Erythroblast (primary cell): ENCODE results near the gene CDK5RAP2.
A peak's percentile ranks its signal among the peaks of the same experiment; 100 is the strongest.
"Not testable (repeated sequence)": the region's sequence is repeated elsewhere in the genome, so short reads cannot be mapped to it uniquely, and the experiment has no call there.

Experiments used
- DNase-seq, 2 experiments: peaks; one replicate each; lab custom pipeline; 2025; lab: John Stamatoyannopoulos, UW
- GATA1 ChIP-seq: IDR thresholded peaks from 2 replicates; pipeline ENCODE4 v1.6.1; 2011; ENCODE audit warnings: low read depth, mild to moderate bottlenecking, control low read depth, low read length, moderate library complexity
- POLR2A ChIP-seq: IDR thresholded peaks from 2 replicates; pipeline ENCODE4 v1.6.1; 2011; ENCODE audit warnings: mild to moderate bottlenecking, low read length

The CDK5RAP2 gene

GRCh38 chr9:120545701-120546550 is 34.0 kb downstream of the CDK5RAP2 start:
- TF ChIP-seq POLR2A = no peak
- TF ChIP-seq GATA1 = no peak
- no peak for DNase-seq

- TF ChIP-seq GATA1 (no peak), POLR2A (no peak)
- DNase-seq = no peak
Measured at GRCh38 chr9:120544441-120544840, 35.5 kb downstream of the CDK5RAP2 start.

GRCh38 chr9:120542701-120543490 is 37.1 kb downstream of the CDK5RAP2 start:
- no peak for TF ChIP-seq POLR2A
- TF ChIP-seq GATA1 = no peak

GRCh38 chr9:120541921-120542320 is 38.0 kb downstream of the CDK5RAP2 start:
- no peak for DNase-seq
- TF ChIP-seq GATA1 (no peak), POLR2A (no peak)

More at GRCh38 chr9:120542701-120543490, 37.1 kb downstream of the CDK5RAP2 start:
- no peak for DNase-seq

GRCh38 chr9:120539951-120540350 is 40.0 kb downstream of the CDK5RAP2 start:
- DNase-seq = no peak
- TF ChIP-seq GATA1 (no peak), POLR2A (no peak)

- TF ChIP-seq GATA1 (no peak), POLR2A (no peak)
- no peak for DNase-seq
Measured at GRCh38 chr9:120538339-120538738, 41.6 kb downstream of the CDK5RAP2 start.

- peak in 1 of 2 experiments; percentile 34 for DNase-seq
- TF ChIP-seq POLR2A (no peak), GATA1 (no peak)
Measured at GRCh38 chr9:120536949-120537640, 42.9 kb downstream of the CDK5RAP2 start.

GRCh38 chr9:120536094-120536493 is 43.9 kb downstream of the CDK5RAP2 start:
- TF ChIP-seq GATA1 (no peak), POLR2A (no peak)
- DNase-seq = no peak

- DNase-seq = no peak
- TF ChIP-seq GATA1 (no peak), POLR2A (no peak)
Measured at GRCh38 chr9:120534266-120534665, 45.7 kb downstream of the CDK5RAP2 start.

GRCh38 chr9:120532891-120533290 is 47.1 kb downstream of the CDK5RAP2 start:
- TF ChIP-seq POLR2A (no peak), GATA1 (no peak)

GRCh38 chr9:120532475-120532874 is 47.5 kb downstream of the CDK5RAP2 start:
- DNase-seq = no peak
- TF ChIP-seq POLR2A = no peak
- no peak for TF ChIP-seq GATA1

More at GRCh38 chr9:120532891-120533290, 47.1 kb downstream of the CDK5RAP2 start:
- DNase-seq = peak in 1 of 2 experiments; percentile 26

GRCh38 chr9:120531683-120532300 is 48.2 kb downstream of the CDK5RAP2 start:
- peak; percentile 15 to 40 for DNase-seq
- TF ChIP-seq GATA1 = no peak
- no peak for TF ChIP-seq POLR2A

GRCh38 chr9:120530220-120530832 is 49.6 kb downstream of the CDK5RAP2 start:
- DNase-seq = not testable (repeated sequence)
